NCI-H128 (cell line): ENCODE measurements around the gene ANKRD62.

Experiments
- DNase-seq: peaks from one replicate; lab custom pipeline; 2025; ENCODE audit not compliant: unreplicated experiment; lab: John Stamatoyannopoulos, UW

Gene ANKRD62

DNA sequence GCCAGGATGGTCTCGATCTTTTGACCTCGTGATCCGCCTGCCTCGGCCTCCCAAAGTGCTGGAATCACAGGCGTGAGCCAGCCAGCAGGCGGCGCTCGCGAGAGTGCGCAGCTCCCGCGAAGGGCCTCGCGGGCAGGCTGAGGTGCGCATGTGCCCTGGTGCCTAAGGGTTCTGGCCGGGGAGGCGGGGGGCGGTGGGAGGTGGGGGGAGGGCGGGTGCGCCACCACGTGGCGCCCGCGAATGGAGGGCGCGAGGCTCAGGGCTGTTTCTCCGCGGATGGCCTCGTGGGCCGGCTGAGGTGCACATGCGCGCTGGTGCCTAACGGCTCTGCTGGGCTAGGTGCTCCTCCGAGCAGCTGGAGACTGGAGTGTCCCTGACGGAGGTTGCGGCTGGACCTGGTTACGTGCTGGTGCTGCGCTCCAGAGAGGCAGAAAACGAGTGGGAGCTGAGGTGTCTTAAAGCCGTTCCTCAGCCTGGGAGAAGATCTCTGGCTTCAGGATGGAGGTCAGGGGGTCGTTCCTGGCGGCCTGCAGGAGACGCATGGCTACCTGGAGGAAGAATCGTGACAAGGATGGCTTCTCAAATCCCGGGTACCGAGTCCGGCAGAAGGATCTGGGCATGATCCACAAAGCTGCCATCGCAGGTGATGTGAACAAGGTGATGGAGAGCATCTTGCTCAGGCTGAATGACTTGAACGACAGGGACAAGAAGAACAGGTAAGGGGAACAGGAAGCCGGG is at the start of gene ANKRD62:
TSS of gene ANKRD62 (plus strand) at position 324 of the 738 bp plus-strand sequence. CDS start at position 499, 175 bp downstream.
- DNase-seq, result no peak

GRCh38 chr18:12044591-12044990 is 49.1 kb upstream of the ANKRD62 start:
- DNase-seq, result no peak

DNA sequence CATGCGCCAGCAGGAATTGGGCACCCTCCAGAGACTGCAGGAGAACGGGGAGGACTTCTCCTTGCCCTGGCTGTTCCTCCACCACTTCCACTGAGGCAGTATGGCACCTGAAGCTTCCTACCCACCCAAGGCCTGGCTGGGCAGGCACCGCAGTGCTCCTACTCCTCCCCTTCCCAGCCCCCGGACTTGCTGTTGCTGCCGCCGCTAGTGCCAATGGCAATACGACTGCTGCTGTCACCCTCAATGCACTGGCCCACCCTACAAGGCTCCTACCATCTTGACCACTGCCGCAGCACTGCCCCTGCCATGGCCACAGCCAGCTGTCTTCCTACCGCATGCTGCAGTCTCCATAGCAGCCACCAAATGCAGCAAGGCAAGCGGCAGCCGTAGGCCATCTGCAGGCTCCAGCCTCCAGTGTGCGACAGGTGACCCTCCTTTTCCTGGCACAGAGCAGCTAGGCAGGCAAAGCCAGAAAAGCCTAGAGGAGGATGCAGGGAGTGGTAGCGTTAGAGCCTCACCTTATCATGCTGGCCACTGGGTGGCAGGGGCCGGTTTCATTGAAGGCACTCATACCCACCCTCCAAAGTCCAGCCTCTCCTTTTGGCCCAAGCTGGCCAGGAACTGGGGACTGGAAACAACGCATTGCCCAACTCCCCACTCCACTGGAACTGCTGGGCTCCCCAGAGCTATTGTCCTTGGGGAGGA is 47.4 kb upstream of the ANKRD62 start:
- DNase-seq, result no peak

GRCh38 chr18:12046751-12047335 is 46.8 kb upstream of the ANKRD62 start:
- DNase-seq, result no peak

GRCh38 chr18:12048010-12048826 is 45.4 kb upstream of the ANKRD62 start:
- DNase-seq, result no peak

GRCh38 chr18:12048827-12049175 is 44.8 kb upstream of the ANKRD62 start:
- DNase-seq, result no peak

DNA sequence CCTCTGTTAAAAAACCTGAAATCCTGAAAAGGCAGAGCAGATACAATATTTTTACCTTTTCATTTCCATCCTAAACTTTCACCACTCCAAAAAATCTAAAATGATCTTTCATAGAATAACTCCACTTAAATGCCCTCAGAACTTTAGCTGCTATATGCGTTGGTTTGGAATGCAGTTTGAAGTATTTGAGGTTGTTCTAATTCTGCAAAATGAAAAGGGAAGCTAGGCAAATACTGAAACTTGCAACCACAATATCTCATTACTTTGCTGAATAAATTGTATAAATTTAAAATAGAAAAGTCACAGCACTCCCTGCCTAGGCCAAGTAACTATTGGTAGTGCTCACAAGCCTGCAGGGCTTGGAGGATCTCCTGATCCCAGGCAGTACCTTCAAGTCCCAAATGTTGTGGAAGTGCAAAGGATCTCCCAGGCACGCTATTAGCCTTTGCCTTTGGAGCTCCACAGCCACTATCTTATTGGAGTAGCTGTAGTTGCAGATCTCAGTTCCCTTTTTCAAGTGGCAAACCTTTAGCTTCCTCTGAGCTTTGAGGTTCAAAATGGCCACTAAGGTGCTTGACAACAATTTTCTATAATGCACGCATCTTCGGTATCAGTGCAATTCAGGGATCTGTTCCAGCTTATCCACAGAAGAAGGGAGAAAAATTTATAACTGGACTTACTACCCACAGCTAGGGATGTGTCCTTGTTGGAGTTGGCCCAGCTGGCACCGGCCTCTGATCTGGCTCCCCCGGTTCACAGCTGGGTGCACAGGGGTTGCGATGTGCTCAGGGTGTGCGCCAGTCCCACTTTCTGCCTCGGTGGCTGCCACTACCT is 43.4 kb upstream of the ANKRD62 start:
- DNase-seq, result no peak

- DNase-seq, result no peak
Measured at GRCh38 chr18:12052866-12053265, 40.8 kb upstream of the ANKRD62 start.

GRCh38 chr18:12053289-12053688 is 40.4 kb upstream of the ANKRD62 start:
- no peak for DNase-seq

DNA sequence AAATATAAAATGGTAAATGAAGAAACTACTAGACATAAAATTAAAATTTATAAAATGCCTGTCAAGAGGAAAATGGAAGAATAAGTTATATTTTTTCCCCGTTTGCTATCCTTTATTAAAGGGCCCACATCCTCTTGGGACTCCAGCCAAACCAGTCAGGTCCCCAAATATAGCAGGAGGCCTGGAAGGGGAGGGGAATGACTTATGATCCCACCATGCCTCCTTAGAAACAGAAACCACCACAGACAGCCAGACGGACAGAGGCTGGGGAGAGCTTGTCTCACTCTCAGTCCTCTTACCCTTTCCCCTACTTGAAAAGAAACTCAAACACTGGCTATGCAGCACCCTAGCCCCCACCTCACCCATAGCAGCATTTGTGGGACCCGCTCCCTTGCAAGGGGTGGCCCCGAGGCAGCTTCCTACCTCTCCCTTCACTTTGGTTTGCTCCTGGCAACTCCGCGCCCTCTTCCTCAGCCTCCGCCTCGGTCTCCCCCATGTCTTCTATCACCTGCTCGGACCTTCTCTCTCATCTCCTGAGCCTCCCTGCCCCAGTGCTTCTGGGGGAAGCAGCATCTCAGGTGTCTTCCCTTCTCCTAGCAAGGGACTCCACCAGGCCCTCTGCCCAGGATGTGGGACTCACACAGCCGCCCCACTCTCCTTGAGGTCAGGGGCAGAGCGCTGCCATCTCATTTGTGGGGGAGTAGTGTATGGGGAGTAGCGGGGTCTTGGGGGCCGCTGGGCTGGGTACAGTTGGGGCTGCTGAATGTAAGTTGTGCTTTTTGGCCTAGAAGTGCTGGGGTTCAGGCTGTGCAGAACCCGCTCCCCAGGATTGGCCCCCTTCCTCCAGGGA is 37.4 kb upstream of the ANKRD62 start:
- DNase-seq, result no peak

DNA sequence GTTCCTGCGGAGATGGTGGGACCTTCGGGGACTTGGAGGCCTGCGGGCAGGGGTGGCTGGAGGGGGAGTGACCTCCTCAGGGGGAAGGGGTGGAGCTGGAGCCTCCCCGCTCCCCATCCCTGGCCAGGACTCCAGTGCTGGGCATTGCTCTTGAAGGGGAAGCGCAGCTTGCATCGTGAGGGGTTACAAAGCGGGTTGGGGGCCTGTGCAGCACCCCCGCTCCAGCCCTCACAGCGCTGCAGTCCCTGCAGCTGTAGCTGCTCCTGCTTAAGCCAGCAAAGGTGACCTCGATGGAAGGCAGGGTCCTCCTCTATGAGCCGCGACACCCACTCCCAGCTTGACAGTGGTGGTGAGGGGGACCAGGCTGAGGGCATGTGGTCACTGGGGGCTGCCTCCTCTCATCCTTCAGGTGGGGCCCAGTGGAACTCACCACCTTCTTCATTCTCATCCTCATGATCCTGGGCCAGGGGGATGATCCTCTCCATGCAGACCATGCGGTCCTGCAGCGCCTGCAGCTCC is 36.7 kb upstream of the ANKRD62 start:
- no peak for DNase-seq

GRCh38 chr18:12057419-12058039 is 36.1 kb upstream of the ANKRD62 start:
- no peak for DNase-seq

DNA sequence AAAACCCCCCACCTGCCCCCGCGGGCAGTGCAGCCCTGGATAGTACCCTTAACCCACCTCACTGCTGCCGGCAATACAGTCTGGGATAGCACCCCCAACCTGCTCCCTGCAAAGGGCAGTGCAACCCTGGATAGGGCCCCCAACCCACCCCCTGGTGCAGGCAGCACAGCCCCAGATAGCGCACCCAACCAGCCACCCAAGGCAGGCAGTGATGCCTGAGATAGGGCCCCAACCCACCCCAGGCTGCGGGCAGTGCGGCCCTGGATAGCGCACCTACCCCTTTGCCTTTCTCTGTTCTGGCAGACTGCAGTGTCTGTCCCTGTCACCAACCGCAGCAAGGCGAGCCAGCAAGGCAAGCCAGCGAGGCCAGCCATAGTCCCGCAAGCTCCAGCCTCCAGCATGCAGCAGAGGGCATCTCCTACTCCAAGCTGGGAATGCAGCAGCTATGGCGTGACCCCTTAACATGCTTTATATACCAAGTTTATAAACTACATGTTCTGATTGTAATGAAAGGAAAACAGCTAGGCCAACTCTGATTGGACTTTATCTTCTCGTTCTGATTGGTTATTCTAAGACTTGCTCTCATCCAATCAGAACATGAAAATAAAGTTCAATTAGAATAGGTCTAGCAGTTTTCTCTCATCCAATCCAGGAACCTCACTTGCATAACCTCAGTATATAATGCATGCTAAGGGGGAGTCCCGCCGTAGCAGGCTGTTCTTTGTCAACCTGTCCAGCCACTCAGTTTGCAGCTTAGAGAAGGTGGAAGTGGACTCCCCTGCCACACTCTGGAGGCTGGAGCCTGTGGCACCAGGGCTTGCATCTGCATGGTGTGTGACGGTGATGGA is 34.1 kb upstream of the ANKRD62 start:
- DNase-seq, result no peak

DNA sequence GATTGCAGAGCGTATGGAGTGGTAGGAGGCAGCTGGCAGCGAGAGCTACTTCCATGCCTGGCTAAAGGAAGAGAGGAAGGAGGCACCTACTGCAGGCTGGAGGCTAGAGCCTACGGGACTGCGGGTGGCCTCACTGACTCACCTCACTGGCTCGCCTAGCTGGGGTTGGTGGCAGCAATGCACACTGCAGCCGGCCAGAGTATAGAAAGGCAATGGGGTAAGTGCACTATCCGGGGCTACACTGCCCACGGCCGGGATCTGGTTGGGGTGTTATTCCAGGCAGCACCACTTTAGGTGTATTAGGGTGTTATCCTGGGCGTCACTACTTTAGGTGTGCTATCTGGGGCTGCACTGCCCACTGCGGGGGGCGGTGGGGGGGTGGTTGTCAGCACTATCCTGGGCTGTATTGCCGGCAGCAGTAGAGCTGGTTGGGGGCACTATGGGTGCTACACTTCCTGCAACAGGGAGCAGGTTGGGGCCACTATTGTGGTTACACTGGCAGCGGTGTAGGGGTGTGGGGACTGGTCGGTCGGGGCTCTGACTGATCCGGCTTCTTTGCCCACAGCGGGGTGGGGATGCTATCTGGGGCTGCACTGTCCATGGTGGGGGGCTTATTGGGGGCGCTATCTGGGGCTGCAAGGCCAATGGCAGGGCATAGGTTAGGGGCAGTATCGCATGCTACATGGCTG is 33.3 kb upstream of the ANKRD62 start:
- DNase-seq, result no peak

DNA sequence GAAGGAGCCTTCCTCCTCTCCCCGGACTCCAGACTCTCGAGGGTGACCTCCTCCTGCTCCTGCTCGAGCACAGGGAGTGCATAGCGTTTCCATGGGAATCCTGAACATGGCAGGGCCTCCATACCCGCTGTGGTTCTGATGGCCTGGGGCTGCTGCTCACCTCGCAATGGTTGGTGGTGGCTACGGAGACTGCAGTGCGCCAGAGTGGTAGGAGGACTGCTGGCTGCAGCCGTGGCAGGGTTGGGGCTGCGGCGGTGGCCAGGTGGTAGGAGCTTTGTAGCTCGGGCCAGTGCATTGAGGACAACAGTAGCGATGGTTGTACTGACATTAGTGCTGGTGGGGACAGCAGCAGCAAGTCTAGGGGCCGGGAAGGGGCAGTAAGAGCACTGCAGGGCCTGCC is 32.0 kb upstream of the ANKRD62 start:
- no peak for DNase-seq

GRCh38 chr18:12062974-12063373 is 30.7 kb upstream of the ANKRD62 start:
- no peak for DNase-seq

GRCh38 chr18:12064086-12064763 is 29.4 kb upstream of the ANKRD62 start:
- DNase-seq, result no peak
